DND-41 (cell line): ENCODE measurements around the gene SAT2.

ENCODE experiments used
- EZH2 ChIP-seq: IDR thresholded peaks from 3 replicates; pipeline ENCODE4 v1.6.1; 2012; ENCODE audit warnings: borderline replicate concordance, low read depth, mild to moderate bottlenecking, moderate library complexity, low read length, inconsistent platforms; ENCODE audit not compliant: severe bottlenecking
- TF ChIP-seq, protein P1 (sequence below): IDR thresholded peaks from 2 replicates; pipeline ENCODE4 v1.5.1; 2012; ENCODE audit warnings: borderline replicate concordance, low read length, moderate library complexity, mild to moderate bottlenecking; ENCODE audit not compliant: poor library complexity, severe bottlenecking; ENCODE audit errors: extremely low read depth

DNA sequence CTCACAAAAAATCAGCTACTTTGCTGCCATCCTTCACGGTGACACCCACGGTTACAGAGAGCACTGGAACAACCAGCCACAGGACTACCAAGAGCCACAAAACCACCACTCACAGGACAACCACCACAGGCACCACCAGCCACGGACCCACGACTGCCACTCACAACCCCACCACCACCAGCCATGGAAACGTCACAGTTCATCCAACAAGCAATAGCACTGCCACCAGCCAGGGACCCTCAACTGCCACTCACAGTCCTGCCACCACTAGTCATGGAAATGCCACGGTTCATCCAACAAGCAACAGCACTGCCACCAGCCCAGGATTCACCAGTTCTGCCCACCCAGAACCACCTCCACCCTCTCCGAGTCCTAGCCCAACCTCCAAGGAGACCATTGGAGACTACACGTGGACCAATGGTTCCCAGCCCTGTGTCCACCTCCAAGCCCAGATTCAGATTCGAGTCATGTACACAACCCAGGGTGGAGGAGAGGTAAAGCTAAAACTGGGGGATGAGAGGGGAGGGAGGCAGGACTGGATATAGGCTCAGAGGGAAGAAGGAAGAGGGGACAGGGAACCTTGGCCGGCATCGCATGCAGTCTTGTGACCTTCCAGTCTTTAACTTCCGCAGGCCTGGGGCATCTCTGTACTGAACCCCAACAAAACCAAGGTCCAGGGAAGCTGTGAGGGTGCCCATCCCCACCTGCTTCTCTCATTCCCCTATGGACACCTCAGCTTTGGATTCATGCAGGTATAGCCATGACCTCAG, 47.6 kb downstream of the SAT2 start:
- TF ChIP-seq, protein P1, sequence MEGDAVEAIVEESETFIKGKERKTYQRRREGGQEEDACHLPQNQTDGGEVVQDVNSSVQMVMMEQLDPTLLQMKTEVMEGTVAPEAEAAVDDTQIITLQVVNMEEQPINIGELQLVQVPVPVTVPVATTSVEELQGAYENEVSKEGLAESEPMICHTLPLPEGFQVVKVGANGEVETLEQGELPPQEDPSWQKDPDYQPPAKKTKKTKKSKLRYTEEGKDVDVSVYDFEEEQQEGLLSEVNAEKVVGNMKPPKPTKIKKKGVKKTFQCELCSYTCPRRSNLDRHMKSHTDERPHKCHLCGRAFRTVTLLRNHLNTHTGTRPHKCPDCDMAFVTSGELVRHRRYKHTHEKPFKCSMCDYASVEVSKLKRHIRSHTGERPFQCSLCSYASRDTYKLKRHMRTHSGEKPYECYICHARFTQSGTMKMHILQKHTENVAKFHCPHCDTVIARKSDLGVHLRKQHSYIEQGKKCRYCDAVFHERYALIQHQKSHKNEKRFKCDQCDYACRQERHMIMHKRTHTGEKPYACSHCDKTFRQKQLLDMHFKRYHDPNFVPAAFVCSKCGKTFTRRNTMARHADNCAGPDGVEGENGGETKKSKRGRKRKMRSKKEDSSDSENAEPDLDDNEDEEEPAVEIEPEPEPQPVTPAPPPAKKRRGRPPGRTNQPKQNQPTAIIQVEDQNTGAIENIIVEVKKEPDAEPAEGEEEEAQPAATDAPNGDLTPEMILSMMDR = no peak
- TF ChIP-seq EZH2 = no peak
